Mucosa of rectum (tissue), 2 donors: ENCODE results near the gene EPB41L4B.

Source experiments
- H3K27ac ChIP-seq, 2 donors: one replicate each; pipeline ENCODE4 v1.7.0; 2013; ENCODE audit warnings: inconsistent platforms in 2 of 2, low read depth in 2 of 2, low read length in 2 of 2
- H3K27me3 ChIP-seq, 2 donors: one replicate each; pipeline ENCODE4 v1.7.0; 2013; ENCODE audit warnings: low read length in 2 of 2; ENCODE audit not compliant: control insufficient read depth in 2 of 2, insufficient read depth in 2 of 2
- H3K36me3 ChIP-seq, 2 donors: one replicate each; pipeline ENCODE4 v1.7.0; 2013; ENCODE audit warnings: low read length in 2 of 2; ENCODE audit not compliant: control insufficient read depth in 2 of 2, insufficient read depth in 2 of 2
- H3K4me1 ChIP-seq, 2 donors: one replicate each; pipeline ENCODE4 v1.7.0; 2013; ENCODE audit warnings: low read length in 2 of 2, mild to moderate bottlenecking in 1 of 2; ENCODE audit not compliant: control insufficient read depth in 2 of 2, insufficient read depth in 2 of 2
- H3K4me3 ChIP-seq, 2 donors: one replicate each; pipeline ENCODE4 v1.7.0; 2013; ENCODE audit warnings: low read length in 2 of 2
- H3K9ac ChIP-seq, 2 donors: one replicate each; pipeline ENCODE4 v1.7.0; 2013; ENCODE audit warnings: low read length in 2 of 2, low read depth in 1 of 2, mild to moderate bottlenecking in 1 of 2
- H3K9me3 ChIP-seq, 2 donors: one replicate each; pipeline ENCODE4 v1.7.0; 2013; ENCODE audit warnings: low read length in 2 of 2; ENCODE audit not compliant: control insufficient read depth in 2 of 2
- donor health status: healthy.
- donor health status: Normal muscosa, but diverticular disease.

The EPB41L4B gene

GRCh38 chr9:109303900-109304299 lies 17.0 kb downstream of the EPB41L4B start:
- H3K36me3 ChIP-seq, result no peaks in the 10 kb centered on the region
- peaks cover 32 to 51% of the 10 kb centered on the region in 2 donors for H3K4me1 ChIP-seq
- H3K9ac ChIP-seq, result peak overlapping the region; percentile 44 to 67
- no peaks in the 10 kb centered on the region for H3K9me3 ChIP-seq
- H3K4me3 ChIP-seq, result peak overlapping the region; percentile 1 to 36
- H3K27ac ChIP-seq, result peak overlapping the region; percentile 92 to 97
- no peaks in the 10 kb centered on the region for H3K27me3 ChIP-seq

- H3K4me3 ChIP-seq, result no peak overlapping the region
- no peaks in the 10 kb centered on the region for H3K9me3 ChIP-seq
- peaks cover 26 to 46% of the 10 kb centered on the region in 2 donors for H3K4me1 ChIP-seq
- H3K27me3 ChIP-seq, result no peaks in the 10 kb centered on the region
- H3K36me3 ChIP-seq, result no peaks in the 10 kb centered on the region
- peak overlapping the region in 1 of 2 donors; percentile 1 for H3K27ac ChIP-seq
- no peak overlapping the region for H3K9ac ChIP-seq
Observed at GRCh38 chr9:109302606-109303005, 18.3 kb downstream of the EPB41L4B start.

GRCh38 chr9:109301012-109301411 lies 19.8 kb downstream of the EPB41L4B start:
- no peaks in the 10 kb centered on the region for H3K9me3 ChIP-seq
- peaks cover 25 to 44% of the 10 kb centered on the region in 2 donors for H3K4me1 ChIP-seq
- H3K27me3 ChIP-seq, result peaks cover 0 to 2% of the 10 kb centered on the region in 2 donors
- no peak overlapping the region for H3K9ac ChIP-seq
- no peak overlapping the region for H3K4me3 ChIP-seq
- H3K36me3 ChIP-seq, result no peaks in the 10 kb centered on the region
- H3K27ac ChIP-seq, result peak overlapping the region in 1 of 2 donors; percentile 5

- H3K27me3 ChIP-seq, result peaks cover 0 to 2% of the 10 kb centered on the region in 2 donors
- no peak overlapping the region for H3K9ac ChIP-seq
- H3K9me3 ChIP-seq, result no peaks in the 10 kb centered on the region
- no peak overlapping the region for H3K4me3 ChIP-seq
- H3K36me3 ChIP-seq, result no peaks in the 10 kb centered on the region
- peaks cover 20 to 45% of the 10 kb centered on the region in 2 donors for H3K4me1 ChIP-seq
- peak overlapping the region; percentile 56 to 67 for H3K27ac ChIP-seq
Observed at GRCh38 chr9:109299891-109300290, 21.0 kb downstream of the EPB41L4B start.

- H3K4me3 ChIP-seq, result no peak overlapping the region
- peaks cover 0 to 2% of the 10 kb centered on the region in 2 donors for H3K27me3 ChIP-seq
- H3K9me3 ChIP-seq, result no peaks in the 10 kb centered on the region
- peaks cover 5 to 30% of the 10 kb centered on the region in 2 donors for H3K4me1 ChIP-seq
- H3K36me3 ChIP-seq, result no peaks in the 10 kb centered on the region
- H3K27ac ChIP-seq, result peak overlapping the region; percentile 67 to 79
- H3K9ac ChIP-seq, result no peak overlapping the region
Observed at GRCh38 chr9:109297899-109298298, 23.0 kb downstream of the EPB41L4B start.

GRCh38 chr9:109295221-109296130 lies 25.4 kb downstream of the EPB41L4B start:
- peaks cover 5 to 31% of the 10 kb centered on the region in 2 donors for H3K4me1 ChIP-seq
- H3K27ac ChIP-seq, result peak overlapping the region; percentile 16 to 35
- H3K36me3 ChIP-seq, result no peaks in the 10 kb centered on the region
- no peaks in the 10 kb centered on the region for H3K9me3 ChIP-seq
- peaks cover 0 to 2% of the 10 kb centered on the region in 2 donors for H3K27me3 ChIP-seq
- H3K4me3 ChIP-seq, result no peak overlapping the region
- no peak overlapping the region for H3K9ac ChIP-seq

GRCh38 chr9:109290385-109290784 lies 30.5 kb downstream of the EPB41L4B start:
- Histone ChIP-seq H3K36me3 (no peaks in the 10 kb centered on the region), H3K27ac (no peak overlapping the region), H3K4me3 (no peak overlapping the region), H3K9ac (no peak overlapping the region), H3K27me3 (no peaks in the 10 kb centered on the region), H3K4me1 (peaks cover 14 to 24% of the 10 kb centered on the region in 2 donors), H3K9me3 (no peaks in the 10 kb centered on the region)

- Histone ChIP-seq H3K4me1 (peaks cover 14 to 19% of the 10 kb centered on the region in 2 donors), H3K27me3 (no peaks in the 10 kb centered on the region), H3K9me3 (no peaks in the 10 kb centered on the region), H3K36me3 (no peaks in the 10 kb centered on the region), H3K4me3 (no peak overlapping the region), H3K27ac (peak overlapping the region in 1 of 2 donors; percentile 67), H3K9ac (no peak overlapping the region)
Observed at GRCh38 chr9:109289931-109290330, 30.9 kb downstream of the EPB41L4B start.

- Histone ChIP-seq H3K9me3 (no peaks in the 10 kb centered on the region), H3K4me1 (peaks cover 14 to 19% of the 10 kb centered on the region in 2 donors), H3K9ac (peak overlapping the region in 1 of 2 donors; percentile 5), H3K27me3 (no peaks in the 10 kb centered on the region), H3K36me3 (no peaks in the 10 kb centered on the region), H3K27ac (peak overlapping the region; percentile 25 to 67), H3K4me3 (peak overlapping the region in 1 of 2 donors; percentile 20)
Observed at GRCh38 chr9:109289186-109289585, 31.7 kb downstream of the EPB41L4B start.

GRCh38 chr9:109286981-109287380 lies 33.9 kb downstream of the EPB41L4B start:
- Histone ChIP-seq H3K9me3 (no peaks in the 10 kb centered on the region), H3K27me3 (no peaks in the 10 kb centered on the region), H3K36me3 (no peaks in the 10 kb centered on the region), H3K4me3 (no peak overlapping the region), H3K9ac (no peak overlapping the region), H3K4me1 (peaks cover 14 to 17% of the 10 kb centered on the region in 2 donors), H3K27ac (peak overlapping the region in 1 of 2 donors; percentile 1)
